ENCODE data around the gene PREX1.
"Not testable (repeated sequence)": the region's sequence is repeated elsewhere in the genome, so short reads cannot be mapped to it uniquely, and the experiment has no call there.

The PREX1 gene

GRCh38 chr20:48813930-48814546 lies 13.8 kb downstream of the PREX1 start:
- no peak for DNase-seq (ENCODE audit: low spot score)

GRCh38 chr20:48813446-48813747 lies 14.4 kb downstream of the PREX1 start:
- no peak for DNase-seq (ENCODE audit: low spot score)

GRCh38 chr20:48812600-48813445 lies 15.0 kb downstream of the PREX1 start:
- DNase-seq (ENCODE audit: low spot score), result no peak

GRCh38 chr20:48812114-48812513 lies 15.7 kb downstream of the PREX1 start:
- DNase-seq (ENCODE audit: low spot score), result not testable (repeated sequence)

GRCh38 chr20:48809673-48810072 lies 18.1 kb downstream of the PREX1 start:
- no peak for DNase-seq (ENCODE audit: low spot score)

- no peak for DNase-seq (ENCODE audit: low spot score)
Measured at GRCh38 chr20:48808382-48809034, 19.3 kb downstream of the PREX1 start.

- DNase-seq (ENCODE audit: low spot score), result no peak
Measured at GRCh38 chr20:48807586-48808381, 20.0 kb downstream of the PREX1 start.

- no peak for DNase-seq (ENCODE audit: low spot score)
Measured at GRCh38 chr20:48807051-48807450, 20.7 kb downstream of the PREX1 start.

- DNase-seq (ENCODE audit: low spot score), result no peak
Measured at GRCh38 chr20:48805716-48806115, 22.1 kb downstream of the PREX1 start.

- DNase-seq (ENCODE audit: low spot score), result no peak
Measured at GRCh38 chr20:48805286-48805685, 22.5 kb downstream of the PREX1 start.

- no peak for DNase-seq (ENCODE audit: low spot score)
Measured at GRCh38 chr20:48804300-48804980, 23.4 kb downstream of the PREX1 start.

- no peak for DNase-seq (ENCODE audit: low spot score)
Measured at GRCh38 chr20:48803176-48804053, 24.4 kb downstream of the PREX1 start.

- no peak for DNase-seq (ENCODE audit: low spot score)
Measured at GRCh38 chr20:48802647-48803046, 25.2 kb downstream of the PREX1 start.

- DNase-seq (ENCODE audit: low spot score), result no peak
Measured at GRCh38 chr20:48802216-48802615, 25.6 kb downstream of the PREX1 start.

- no peak for DNase-seq (ENCODE audit: low spot score)
Measured at GRCh38 chr20:48801197-48801596, 26.6 kb downstream of the PREX1 start.

GRCh38 chr20:48800177-48800576 lies 27.6 kb downstream of the PREX1 start:
- DNase-seq (ENCODE audit: low spot score), result no peak

GRCh38 chr20:48799328-48800105 lies 28.3 kb downstream of the PREX1 start:
- DNase-seq (ENCODE audit: low spot score), result no peak

GRCh38 chr20:48797850-48798747 lies 29.7 kb downstream of the PREX1 start:
- DNase-seq (ENCODE audit: low spot score), result no peak

All from SK-N-DZ (cell line).